Endodermal cell (in vitro differentiated cells): ENCODE results near the gene PRR16. TPM values are rescaled to one million over a fixed set of nuclear protein-coding genes. Genes with fewer than 3 reads are reported as not detected.

Experiments used
- DNase-seq: peaks from one replicate; pipeline ENCODE4 v3.0.0-alpha.2; 2017
- H3K27ac ChIP-seq: 2 replicates; pipeline ENCODE4 v1.5.1; 2013; ENCODE audit warnings: mild to moderate bottlenecking, low read depth, low read length, moderate library complexity
- H3K27me3 ChIP-seq: 2 replicates; pipeline ENCODE4 v1.6.1; 2013; ENCODE audit warnings: mild to moderate bottlenecking, low read length, moderate library complexity; ENCODE audit not compliant: insufficient read depth, control insufficient read depth, poor library complexity, severe bottlenecking
- H3K36me3 ChIP-seq: 2 replicates; pipeline ENCODE4 v1.7.0; 2013; ENCODE audit warnings: mild to moderate bottlenecking, low read length, moderate library complexity; ENCODE audit not compliant: control insufficient read depth, insufficient read depth
- H3K4me1 ChIP-seq: one replicate; pipeline ENCODE4 v1.7.0; 2013; ENCODE audit warnings: low read length; ENCODE audit not compliant: control insufficient read depth, insufficient read depth
- H3K4me3 ChIP-seq: 2 replicates; pipeline ENCODE4 v1.5.1; 2013; ENCODE audit warnings: mild to moderate bottlenecking, low read length, moderate library complexity
- H3K9ac ChIP-seq: 2 replicates; pipeline ENCODE4 v1.6.1; 2013; ENCODE audit warnings: mild to moderate bottlenecking, low read length, moderate library complexity; ENCODE audit not compliant: poor library complexity, severe bottlenecking; ENCODE audit errors: extremely low read depth
- H3K9me3 ChIP-seq: 2 replicates; pipeline ENCODE4 v1.6.1; 2013; ENCODE audit warnings: mild to moderate bottlenecking, low read length, moderate library complexity; ENCODE audit not compliant: control insufficient read depth
- H3K27ac Mint-ChIP-seq: 2 replicates; pipeline ENCODE4 v1.8.0; 2020; ENCODE audit warnings: mixed read lengths
- H3K27me3 Mint-ChIP-seq: 2 replicates; pipeline ENCODE4 v1.8.0; 2021; ENCODE audit warnings: mild to moderate bottlenecking, mixed read lengths; ENCODE audit not compliant: insufficient read depth
- H3K36me3 Mint-ChIP-seq: 2 replicates; pipeline ENCODE4 v1.8.0; 2020; ENCODE audit warnings: low read depth, mixed read lengths
- H3K4me1 Mint-ChIP-seq: 2 replicates; pipeline ENCODE4 v1.8.0; 2020; ENCODE audit warnings: mixed read lengths
- H3K4me3 Mint-ChIP-seq: 2 replicates; pipeline ENCODE4 v1.8.0; 2020; ENCODE audit warnings: mild to moderate bottlenecking, moderate library complexity, mixed read lengths
- H3K9me3 Mint-ChIP-seq: 2 replicates; pipeline ENCODE4 v1.8.0; 2020; ENCODE audit warnings: mild to moderate bottlenecking, mixed read lengths
- CTCF ChIP-seq: fragments of 200-600 bp; sonication (generic); conservative IDR thresholded peaks from 2 replicates; pipeline ENCODE4 v1.5.0; 2021; ENCODE audit warnings: antibody characterized with exemption, mild to moderate bottlenecking
- WGBS, 2 experiments: methylation state at CpG; one replicate each; pipeline versions ENCODE4 v1.1.5 to v1.1.7; 2013; ENCODE audit warnings: missing lambda C conversion rate in 2 of 2, mixed read lengths in 1 of 2; ENCODE audit not compliant: insufficient coverage in 1 of 2, insufficient read length in 1 of 2; 5-methylcytosine and 5-hydroxymethylcytosine counted together
- total RNA-seq, 2 donors: library from RNA; stranded (reverse); fragmentation: NEBNext Ultra II Directional in 1 of 2; extraction: Animal tissue kit (Norgen Biotek cat#: 25700) in 1 of 2; gene quantifications; 2 replicates in 1 of 2; 3 replicates in 1 of 2; pipeline ENCODE4 v1.2.1, GENCODE V29; 2021

The PRR16 gene
- total RNA-seq, 2 donors from 2014 or later = 0.53 to 0.64 TPM

GRCh38 chr5:120630550-120630949 lies 166.4 kb downstream of the PRR16 start:
- H3K4me1 Mint-ChIP-seq = peaks cover 33% of the 10 kb centered on the region
- no peaks in the 10 kb centered on the region for H3K9me3 Mint-ChIP-seq
- Histone ChIP-seq H3K27ac (no peak overlapping the region), H3K27me3 (peaks cover 54% of the 10 kb centered on the region), H3K4me3 (no peak overlapping the region), H3K9ac (no peak overlapping the region), H3K9me3 (no peaks in the 10 kb centered on the region), H3K4me1 (peaks cover 9% of the 10 kb centered on the region), H3K36me3 (no peaks in the 10 kb centered on the region)
- WGBS, 2 experiments = 86 to 88% methylated on average over 2 to 5 of the region's 5 CpGs
- no peak for TF ChIP-seq CTCF
- H3K4me3 Mint-ChIP-seq = no peak overlapping the region
- peaks cover 74% of the 10 kb centered on the region for H3K27me3 Mint-ChIP-seq
- no peak overlapping the region for H3K27ac Mint-ChIP-seq
- no peak for DNase-seq
- no peaks in the 10 kb centered on the region for H3K36me3 Mint-ChIP-seq

- TF ChIP-seq CTCF = no peak
- peaks cover 9% of the 10 kb centered on the region for H3K4me1 ChIP-seq
- peak; percentile 45 for DNase-seq
- H3K27me3 ChIP-seq = peaks cover 43% of the 10 kb centered on the region
- Mint-ChIP-seq H3K27me3 (peaks cover 74% of the 10 kb centered on the region), H3K27ac (peak overlapping the region; percentile 18), H3K4me1 (peaks cover 33% of the 10 kb centered on the region), H3K4me3 (no peak overlapping the region), H3K9me3 (no peaks in the 10 kb centered on the region), H3K36me3 (no peaks in the 10 kb centered on the region)
- no peak overlapping the region for H3K9ac ChIP-seq
- H3K36me3 ChIP-seq = no peaks in the 10 kb centered on the region
- no peak overlapping the region for H3K27ac ChIP-seq
- H3K9me3 ChIP-seq = no peaks in the 10 kb centered on the region
- 90% methylated on average over 2 of the region's 2 CpGs; no CpG with 5 or more reads in 1 of the 2 experiments for WGBS, 2 experiments
- H3K4me3 ChIP-seq = no peak overlapping the region
These were observed 167.5 kb downstream of the PRR16 start for GRCh38 chr5:120631611-120632010.

GRCh38 chr5:120632430-120632829 lies 168.3 kb downstream of the PRR16 start:
- H3K4me1 ChIP-seq = peaks cover 9% of the 10 kb centered on the region
- H3K9me3 ChIP-seq = no peaks in the 10 kb centered on the region
- H3K36me3 ChIP-seq = no peaks in the 10 kb centered on the region
- H3K4me3 Mint-ChIP-seq = no peak overlapping the region
- no peak overlapping the region for H3K27ac ChIP-seq
- DNase-seq = no peak
- 85 to 91% methylated on average over 3 of the region's 3 CpGs for WGBS, 2 experiments
- peaks cover 35% of the 10 kb centered on the region for H3K27me3 ChIP-seq
- no peaks in the 10 kb centered on the region for H3K9me3 Mint-ChIP-seq
- peak overlapping the region; percentile 4 for H3K27ac Mint-ChIP-seq
- no peak overlapping the region for H3K4me3 ChIP-seq
- peaks cover 33% of the 10 kb centered on the region for H3K4me1 Mint-ChIP-seq
- no peak overlapping the region for H3K9ac ChIP-seq
- H3K36me3 Mint-ChIP-seq = no peaks in the 10 kb centered on the region
- peaks cover 76% of the 10 kb centered on the region for H3K27me3 Mint-ChIP-seq
- no peak for TF ChIP-seq CTCF
